CD4-positive, alpha-beta T cell (primary cell): ENCODE data around the gene AGER. TPM values are rescaled to one million over a fixed set of nuclear protein-coding genes. Genes with fewer than 3 reads are reported as not detected.

Experiments
- ATAC-seq: fragments of 200-7000 bp; cut with Tn5 transposase; one replicate; pipeline ENCODE4 v1.10.0; 2022; ENCODE audit warnings: mild to moderate bottlenecking; ENCODE audit not compliant: poor library complexity
- CTCF ChIA-PET: fragments of 350-600 bp; sonication (Branson Sonifier 250); formaldehyde crosslinking; loops from one replicate; lab custom pipeline; 2021; ENCODE audit warnings: antibody characterized with exemption, inconsistent platforms; lab: Charles Lee
- POLR2A ChIA-PET: fragments of 350-600 bp; sonication (Branson Sonifier 250); formaldehyde crosslinking; loops from one replicate; lab custom pipeline; 2021; ENCODE audit warnings: antibody characterized with exemption, inconsistent platforms; lab: Charles Lee
- DNase-seq, 14 experiments: peaks; one replicate each; pipeline ENCODE4 v3.0.0-alpha.2; 2013 to 2020; ENCODE audit warnings: mixed read lengths in 2 of 14
- H3K27ac ChIP-seq, 2 donors: one replicate each; pipeline versions ENCODE4 v1.5.1 to v1.7.0; 2013; ENCODE audit warnings: low read length in 2 of 2, low read depth in 1 of 2, mild to moderate bottlenecking in 1 of 2
- H3K27me3 ChIP-seq, 2 experiments: 1 replicate in 1 of 2; 2 replicates in 1 of 2; pipeline versions ENCODE4 v1.6.1 to v1.7.0; 2013; ENCODE audit warnings: low read length in 2 of 2, control low read depth in 1 of 2, mild to moderate bottlenecking in 1 of 2, moderate library complexity in 1 of 2; ENCODE audit not compliant: insufficient read depth in 2 of 2, control insufficient read depth in 1 of 2
- H3K36me3 ChIP-seq: one replicate; pipeline ENCODE4 v1.6.1; 2013; ENCODE audit warnings: low read length, control low read depth; ENCODE audit not compliant: insufficient read depth
- H3K4me1 ChIP-seq: one replicate; pipeline ENCODE4 v1.6.1; 2013; ENCODE audit warnings: low read length, control low read depth; ENCODE audit not compliant: insufficient read depth
- H3K4me3 ChIP-seq: one replicate; pipeline ENCODE4 v1.5.1; 2013; ENCODE audit warnings: mild to moderate bottlenecking, low read length, moderate library complexity
- H3K9me3 ChIP-seq, 2 experiments: 1 replicate in 1 of 2; 2 replicates in 1 of 2; pipeline versions ENCODE4 v1.6.1 to v1.7.0; 2013; ENCODE audit warnings: low read length in 2 of 2, mild to moderate bottlenecking in 2 of 2, control low read depth in 1 of 2, moderate library complexity in 1 of 2; ENCODE audit not compliant: control insufficient read depth in 1 of 2, insufficient read depth in 1 of 2
- H3K27ac Mint-ChIP-seq: one replicate; pipeline ENCODE4 v1.8.0; 2020; ENCODE audit warnings: mixed read lengths
- H3K27me3 Mint-ChIP-seq: one replicate; pipeline ENCODE4 v1.8.0; 2021; ENCODE audit warnings: mixed read lengths
- H3K36me3 Mint-ChIP-seq: one replicate; pipeline ENCODE4 v1.8.0; 2021; ENCODE audit warnings: low read depth, mixed read lengths
- H3K4me1 Mint-ChIP-seq: one replicate; pipeline ENCODE4 v1.8.0; 2021; ENCODE audit warnings: low read depth, mixed read lengths
- H3K4me3 Mint-ChIP-seq: one replicate; pipeline ENCODE4 v1.8.0; 2020; ENCODE audit warnings: mild to moderate bottlenecking, mixed read lengths
- H3K9me3 Mint-ChIP-seq: one replicate; pipeline ENCODE4 v1.8.0; 2020; ENCODE audit warnings: mixed read lengths
- CTCF ChIP-seq: fragments of 200-600 bp; IDR thresholded peaks from one replicate; pipeline ENCODE4 v1.8.0; 2022; ENCODE audit warnings: antibody characterized with exemption, mild to moderate bottlenecking
- intact Hi-C, 2 experiments: fragments of 100-400 bp; cut with DNase I in 1 of 2; cut with micrococcal nuclease in 1 of 2; formaldehyde crosslinking; loops; one replicate each; pipeline versions ENCODE4 v1.15.1 to v1.9.0; 2023 to 2025; cut with DNase I, micrococcal nuclease
- microRNA-seq: library from miRNA; unstranded; fragments of <30 nt; microRNA quantifications from one replicate; pipeline ENCODE4 v1.2.0, GENCODE V29; 2021; ENCODE audit warnings: borderline microRNAs expressed, borderline replicate concordance
- total RNA-seq, 174 experiments: library from RNA in 2 of 174; stranded (reverse) in 2 of 174; gene quantifications; one replicate each; pipeline ENCODE4 v1.2.3 and lab custom pipeline; 2021 to 2026

The AGER gene
- total RNA-seq, 2 experiments from 2014 or later: 23.5 to 27.0 TPM

- H3K4me3 ChIP-seq: no peak overlapping the region
- DNase-seq (no peak), ATAC-seq (no peak)
- H3K4me1 ChIP-seq: peaks cover 20% of the 10 kb centered on the region
- Mint-ChIP-seq H3K9me3 (no peaks in the 10 kb centered on the region), H3K4me3 (no peak overlapping the region), H3K36me3 (no peaks in the 10 kb centered on the region), H3K27ac (no peak overlapping the region), H3K4me1 (peaks cover 15% of the 10 kb centered on the region), H3K27me3 (no peaks in the 10 kb centered on the region)
- CTCF ChIA-PET: no interaction called here
- no peaks in the 10 kb centered on the region for H3K36me3 ChIP-seq
- POLR2A ChIA-PET: no interaction called here
- TF ChIP-seq CTCF: no peak
- no peaks in the 10 kb centered on the region for H3K27me3 ChIP-seq
- intact Hi-C loops: loop anchor here in 1 of 2 experiments (5.0 to 10.0 kb wide), 2 partner anchors 466 to 1071 kb away; partner anchors contain the start of genes CSNK2B, HSD17B8, LY6G5B and RING1
- H3K9me3 ChIP-seq: no peaks in the 10 kb centered on the region
- H3K27ac ChIP-seq: no peak overlapping the region
Observed at GRCh38 chr6:32133786-32134185, 50.3 kb downstream of the AGER start.

GRCh38 chr6:32132110-32132509 is 51.9 kb downstream of the AGER start:
- Histone ChIP-seq H3K9me3 (no peaks in the 10 kb centered on the region), H3K27me3 (no peaks in the 10 kb centered on the region), H3K36me3 (peaks cover 1% of the 10 kb centered on the region), H3K27ac (no peak overlapping the region), H3K4me3 (no peak overlapping the region), H3K4me1 (peaks cover 31% of the 10 kb centered on the region)
- H3K4me1 Mint-ChIP-seq: peaks cover 31% of the 10 kb centered on the region
- no peak overlapping the region for H3K4me3 Mint-ChIP-seq
- DNase-seq (no peak), ATAC-seq (no peak)
- no peaks in the 10 kb centered on the region for H3K27me3 Mint-ChIP-seq
- H3K27ac Mint-ChIP-seq: no peak overlapping the region
- peaks cover 10% of the 10 kb centered on the region for H3K36me3 Mint-ChIP-seq
- H3K9me3 Mint-ChIP-seq: no peaks in the 10 kb centered on the region
- ChIA-PET CTCF (no interaction called here), POLR2A (interaction anchor here (2.6 kb wide), 1 partner anchor 19 kb away, joined by 8 read pairs; the partner anchor contains the start of gene PRRT1)
- intact Hi-C loops: loop anchor here in 1 of 2 experiments (5.0 to 10.0 kb wide), 2 partner anchors 465 to 1073 kb away; partner anchors contain the start of genes CSNK2B, HSD17B8, LY6G5B and RING1
- no peak for TF ChIP-seq CTCF

- Mint-ChIP-seq H3K4me3 (peak overlapping the region; percentile 80), H3K27ac (no peak overlapping the region), H3K36me3 (peaks cover 16% of the 10 kb centered on the region), H3K27me3 (no peaks in the 10 kb centered on the region), H3K9me3 (no peaks in the 10 kb centered on the region), H3K4me1 (peaks cover 37% of the 10 kb centered on the region)
- ChIA-PET CTCF (interaction anchor here (2.5 kb wide), 1 partner anchor 64 kb away, joined by 14 read pairs; no protein-coding TSS in a partner anchor), POLR2A (interaction anchor here (2.1 to 3.8 kb wide), 3 partner anchors 20 to 45 kb away, joined by 8 to 42 read pairs (median 10); partner anchors contain the start of genes AGPAT1 and PRRT1)
- DNase-seq (no peak), ATAC-seq (no peak)
- no peak for TF ChIP-seq CTCF
- H3K4me3 ChIP-seq: no peak overlapping the region
- no peaks in the 10 kb centered on the region for H3K9me3 ChIP-seq
- peaks cover 37% of the 10 kb centered on the region for H3K4me1 ChIP-seq
- H3K27ac ChIP-seq: no peak overlapping the region
- H3K27me3 ChIP-seq: no peaks in the 10 kb centered on the region
- H3K36me3 ChIP-seq: peaks cover 6% of the 10 kb centered on the region
- intact Hi-C loops: loop anchor here (2.0 to 10.0 kb wide), 3 partner anchors 23 to 1073 kb away; partner anchors contain the start of genes CSNK2B (in 1 of the 2), HSD17B8 (in 1 of the 2), LY6G5B (in 1 of the 2) and PPT2 (in 1 of the 2)
Observed at GRCh38 chr6:32131439-32131948, 52.6 kb downstream of the AGER start.

Small RNAs within 50 kb of the gene (microRNA-seq; reads per million reads assigned to microRNA genes)
- gene MIR6721: not detected
- gene MIR6833: not detected

Other genes with a start within 250 kb of the AGER start
- gene CFB, start 238.2 kb downstream of the AGER start, total RNA-seq: 1 to 10 TPM; 1.5 to 2.2 TPM
- 10 to 100 TPM; 53.8 to 58.2 TPM for gene NELFE, start 225.3 kb downstream of the AGER start, total RNA-seq
- gene SKIC2, start 225.1 kb downstream of the AGER start, total RNA-seq: 100 to 1,000 TPM; 133 to 141 TPM
- 10 to 100 TPM; 30.0 to 31.1 TPM for gene DXO, start 212.1 kb downstream of the AGER start, total RNA-seq
- 1 to 10 TPM; 4.2 TPM for gene C4A, start 202.2 kb downstream of the AGER start, total RNA-seq
- gene C4B, start 169.5 kb downstream of the AGER start, total RNA-seq: 1 to 10 TPM; 3.0 to 4.0 TPM
- under 1 TPM; 0.17 to 0.36 TPM for gene CYP21A2, start 145.8 kb downstream of the AGER start, total RNA-seq
- 1 to 10 TPM; 8.3 to 9.0 TPM for gene TNXB, start 74.9 kb downstream of the AGER start, total RNA-seq
- 10 to 100 TPM; 72.2 to 75.6 TPM for gene ATF6B, start 56.0 kb downstream of the AGER start, total RNA-seq
- gene FKBPL, start 54.0 kb downstream of the AGER start, total RNA-seq: under 1 TPM; 0.66 to 0.73 TPM
- 1 to 10 TPM; 2.6 to 3.2 TPM for gene PRRT1, start 32.3 kb downstream of the AGER start, total RNA-seq
- gene PPT2, start 30.1 kb downstream of the AGER start, total RNA-seq: 1 to 10 TPM; 8.7 to 8.9 TPM
- 10 to 100 TPM; 13.1 to 13.8 TPM for gene EGFL8, start 19.7 kb downstream of the AGER start, total RNA-seq
- 10 to 100 TPM; 13.2 to 13.3 TPM for gene AGPAT1, start 8.2 kb downstream of the AGER start, total RNA-seq
- gene RNF5, start 5.8 kb downstream of the AGER start, total RNA-seq: 1 to 10 TPM; 9.6 to 9.9 TPM
- gene PBX2, start 5.9 kb upstream of the AGER start, total RNA-seq: 10 to 100 TPM; 62.0 to 65.6 TPM
- 100 to 1,000 TPM; 190 to 202 TPM for gene GPSM3, start 8.4 kb upstream of the AGER start, total RNA-seq
- gene NOTCH4, start 39.8 kb upstream of the AGER start, total RNA-seq: under 1 TPM; 0.47 to 0.53 TPM
- not detected for gene TSBP1, start 187.7 kb upstream of the AGER start, total RNA-seq
- not detected for gene BTNL2, start 222.9 kb upstream of the AGER start, total RNA-seq